ENCODE results near the gene BLCAP.
"Not testable (repeated sequence)": the region's sequence is repeated elsewhere in the genome, so short reads cannot be mapped to it uniquely, and the experiment has no call there.

The BLCAP gene

DNA sequence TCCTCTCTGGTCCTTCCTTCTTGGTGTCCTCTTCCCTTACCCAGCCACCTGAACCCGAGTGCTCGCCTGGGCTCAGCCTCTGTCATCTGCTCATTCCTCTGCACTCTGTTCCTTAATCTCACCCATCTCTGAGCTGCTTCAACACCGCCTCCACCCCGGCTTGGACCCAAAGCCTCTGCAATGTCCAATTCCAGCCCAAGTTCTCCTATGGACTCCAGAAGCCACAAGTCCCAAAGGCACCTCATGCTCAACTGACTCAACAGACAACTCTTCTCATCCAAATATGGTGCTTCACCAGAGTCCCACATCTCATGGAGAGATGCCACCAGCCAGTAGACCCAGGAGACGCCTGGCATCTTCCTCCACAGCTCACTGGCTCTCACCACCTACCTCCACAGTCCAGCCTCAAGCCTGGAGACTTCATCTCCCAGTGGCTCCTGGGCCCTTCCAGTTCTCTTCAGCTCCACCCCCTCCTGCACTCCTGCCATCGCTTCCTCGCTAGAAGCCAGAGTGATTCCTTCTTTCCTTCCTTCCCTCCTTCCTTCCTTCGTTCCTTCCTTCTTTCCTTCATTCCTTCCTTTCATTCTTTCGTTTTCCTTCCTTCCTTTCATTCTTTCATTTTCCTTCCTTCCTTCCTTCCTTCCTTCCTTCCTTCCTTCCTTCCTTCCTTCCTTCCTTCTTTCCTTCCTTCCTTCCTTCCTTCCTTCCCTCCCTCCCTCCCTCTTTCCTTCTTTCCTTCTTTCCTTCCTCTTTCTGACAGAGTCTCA is 47.6 kb downstream of the BLCAP start:
- no peak for DNase-seq (ENCODE audit: low read depth)

GRCh38 chr20:37479266-37479665 is 48.4 kb downstream of the BLCAP start:
- no peak for DNase-seq (ENCODE audit: low read depth)

- DNase-seq (ENCODE audit: low read depth): no peak
These were observed 50.6 kb downstream of the BLCAP start for GRCh38 chr20:37477041-37477440.

DNA sequence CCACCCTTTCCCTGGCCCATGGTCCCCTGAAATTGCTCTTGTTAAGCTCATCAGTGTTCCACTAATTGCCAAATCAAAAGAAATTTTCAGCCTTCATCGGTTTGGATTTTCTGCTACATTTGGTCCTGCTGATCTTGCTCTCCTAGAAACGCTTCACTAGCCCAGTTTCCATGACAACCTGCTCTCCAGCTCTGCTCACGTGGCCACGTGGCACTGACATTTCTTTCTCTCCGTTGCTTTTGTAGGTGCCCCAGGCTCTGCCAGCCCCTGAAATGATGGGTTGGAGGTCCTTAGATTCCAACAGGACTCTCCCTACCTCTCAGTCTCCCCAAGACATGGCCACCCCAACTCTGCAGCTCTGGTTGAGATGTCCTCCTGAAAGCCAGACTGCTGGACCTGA is 52.4 kb downstream of the BLCAP start:
- DNase-seq (ENCODE audit: low read depth): no peak

DNA sequence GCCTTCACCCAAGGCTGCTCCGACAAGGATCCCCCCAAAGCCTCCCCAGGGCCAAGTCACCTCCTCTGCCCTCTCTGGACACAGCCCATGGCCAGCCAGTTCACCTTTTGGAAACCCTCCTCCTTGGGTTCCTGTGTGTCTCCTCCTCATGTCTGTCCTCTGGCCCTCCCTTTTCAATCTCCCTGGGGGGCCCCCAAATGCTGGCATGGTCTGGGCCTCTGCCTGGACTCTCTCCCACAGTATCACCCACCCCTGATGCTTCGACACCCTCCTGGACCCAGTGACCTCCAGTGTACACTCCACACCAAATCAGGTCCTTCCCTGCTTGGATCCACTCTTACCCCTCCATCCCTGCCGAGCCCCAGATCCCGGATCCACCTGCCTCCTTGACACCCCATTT is 53.3 kb downstream of the BLCAP start:
- no peak for DNase-seq (ENCODE audit: low read depth)

DNA sequence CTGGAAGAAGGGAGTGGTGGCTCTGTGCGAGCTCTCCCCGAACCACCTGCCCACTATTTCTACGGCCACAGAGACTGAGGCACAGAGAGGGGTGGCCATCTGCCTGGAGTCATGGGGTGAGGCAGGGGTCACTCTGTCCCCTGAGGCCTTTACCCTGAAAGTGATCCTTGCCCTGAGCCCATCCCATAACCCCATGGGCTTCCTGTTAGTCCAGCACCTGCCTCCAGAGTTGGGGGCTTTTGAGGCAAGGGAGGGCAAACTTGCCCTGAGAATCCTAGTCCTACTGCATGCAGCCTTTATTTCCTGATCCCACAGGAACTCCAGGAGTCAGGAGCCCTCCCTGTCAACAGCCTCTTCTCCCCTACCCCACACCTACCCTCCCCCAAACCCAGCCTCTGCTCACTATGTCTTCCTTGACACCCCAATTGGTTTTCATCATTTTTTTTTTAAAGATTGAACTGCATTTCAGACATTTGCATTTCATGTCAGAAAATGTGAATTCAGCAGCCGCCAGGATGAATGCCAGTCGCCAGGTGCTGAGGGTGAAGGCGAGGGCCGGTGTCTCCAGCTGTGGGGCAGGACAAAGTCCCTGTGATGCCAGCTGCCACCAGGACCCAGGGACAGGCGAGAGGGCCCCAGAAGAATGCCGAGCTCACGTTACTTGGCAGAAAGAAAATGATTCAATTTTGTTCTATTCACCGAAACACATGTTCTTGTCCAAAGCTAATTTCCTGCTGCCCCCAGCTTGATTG is 54.3 kb downstream of the BLCAP start:
- no peak for DNase-seq (ENCODE audit: low read depth)

DNA sequence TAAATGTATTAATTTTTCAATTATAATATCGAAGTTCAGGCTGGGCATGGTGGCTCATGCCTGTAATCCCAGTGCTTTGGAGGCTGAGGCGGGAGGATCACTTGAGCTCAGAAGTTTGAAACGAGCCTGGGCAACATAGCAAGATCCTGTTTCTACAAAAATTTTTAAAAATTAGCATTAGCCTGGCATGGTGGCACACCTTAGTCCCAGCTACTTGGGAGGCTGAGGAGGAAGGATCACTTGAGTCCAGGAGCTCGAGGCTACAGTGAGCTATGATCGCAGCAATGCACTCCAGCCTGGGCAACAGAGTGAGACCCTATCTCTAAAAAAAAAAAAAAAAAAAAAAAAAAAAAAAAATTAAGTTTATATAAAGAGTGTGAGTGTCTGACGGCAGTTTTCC is 55.2 kb downstream of the BLCAP start:
- not testable (repeated sequence) for DNase-seq (ENCODE audit: low read depth)

GRCh38 chr20:37471741-37472235 is 55.9 kb downstream of the BLCAP start:
- no peak for DNase-seq (ENCODE audit: low read depth)

DNA sequence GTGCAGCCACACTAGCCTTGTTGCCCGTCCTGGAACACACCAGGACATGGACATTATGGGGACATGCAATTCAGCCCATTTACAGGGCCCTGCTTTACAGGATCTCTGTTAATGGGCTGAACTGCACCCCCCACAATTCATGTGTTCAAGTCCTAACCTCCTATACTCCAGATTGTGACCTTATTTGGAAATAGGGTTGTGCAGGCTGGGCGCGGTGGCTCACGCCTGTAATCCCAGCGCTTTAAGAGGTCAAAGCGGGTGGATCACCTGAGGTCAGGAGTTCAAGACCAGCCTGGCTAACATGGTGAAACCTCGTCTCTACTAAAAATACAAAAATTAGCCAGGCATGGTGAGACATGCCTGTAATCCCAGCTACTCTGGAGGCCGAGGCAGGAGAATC is 57.5 kb downstream of the BLCAP start:
- not testable (repeated sequence) for DNase-seq (ENCODE audit: low read depth)

DNA sequence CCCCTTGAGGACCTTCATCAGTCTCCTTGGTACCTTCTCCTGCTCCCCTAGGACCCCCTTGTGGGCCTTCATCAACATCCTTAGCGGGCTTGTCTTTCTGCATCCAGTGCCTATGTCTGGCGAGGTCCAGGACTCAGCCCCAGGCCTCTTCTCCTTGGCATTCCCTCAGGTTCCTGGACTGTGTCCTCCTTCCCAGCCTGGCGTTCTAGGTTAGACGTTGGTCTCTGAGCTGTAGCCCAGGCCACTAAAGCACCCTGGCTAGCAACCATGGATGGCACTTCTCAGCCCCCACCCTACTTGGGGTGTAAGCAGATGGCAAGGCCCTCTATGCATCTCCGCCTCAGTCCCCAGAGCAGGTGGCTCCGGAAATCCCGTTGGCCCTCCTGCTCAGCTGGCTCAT is 58.1 kb downstream of the BLCAP start:
- no peak for DNase-seq (ENCODE audit: low read depth)

- DNase-seq (ENCODE audit: low read depth): no peak
These were observed 58.8 kb downstream of the BLCAP start for GRCh38 chr20:37468886-37469285.

All from amniotic epithelial cell (primary cell).